Nucleus accumbens (tissue), 56 donors: ENCODE results near the gene YPEL1.
A peak's percentile ranks its signal among the peaks of the same experiment; 100 is the strongest.

Source experiments
- DNase-seq, 56 donors: peaks; one replicate each; lab custom pipeline; 2025; lab: John Stamatoyannopoulos, UW

YPEL1 gene

DNA sequence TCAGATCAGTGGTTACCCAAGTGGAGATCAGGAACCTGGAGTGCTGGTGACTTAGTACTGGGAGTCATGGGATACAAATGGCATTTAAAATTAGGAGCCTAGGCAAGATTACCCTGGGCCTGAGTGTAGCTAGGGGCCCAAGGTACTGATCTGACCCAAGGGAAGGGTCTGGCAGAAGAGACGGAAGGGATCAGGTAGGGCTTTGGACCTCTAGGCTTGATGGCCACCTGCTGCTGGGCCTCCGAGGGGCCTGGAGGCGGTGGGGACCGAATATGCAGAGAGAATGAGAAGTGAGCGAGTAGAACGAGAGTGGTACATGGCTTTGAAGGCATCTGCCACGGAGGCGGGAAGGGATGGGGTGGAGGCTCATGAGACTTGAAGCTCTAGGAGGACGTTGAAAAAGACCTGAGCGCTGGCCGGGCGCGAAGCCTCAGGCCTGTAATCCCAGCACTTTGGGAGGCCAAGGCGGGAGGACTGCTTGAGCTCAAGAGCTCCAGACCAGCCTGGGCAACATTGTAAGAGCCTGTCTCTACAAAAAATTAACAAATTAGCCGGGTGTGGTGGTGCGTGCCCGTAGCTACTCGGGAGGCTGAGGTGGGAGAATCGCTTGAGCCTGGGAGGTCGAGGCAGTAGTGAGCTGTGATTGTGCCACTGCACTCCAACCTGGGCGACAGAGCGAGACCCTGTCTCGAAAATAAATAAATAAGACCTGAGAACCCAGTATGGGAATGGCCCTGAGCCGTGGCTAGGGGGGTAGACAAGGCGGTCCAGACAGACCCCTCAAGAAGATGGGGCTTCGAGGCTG lies 70.3 kb downstream of the YPEL1 start:
- no peak for DNase-seq

DNA sequence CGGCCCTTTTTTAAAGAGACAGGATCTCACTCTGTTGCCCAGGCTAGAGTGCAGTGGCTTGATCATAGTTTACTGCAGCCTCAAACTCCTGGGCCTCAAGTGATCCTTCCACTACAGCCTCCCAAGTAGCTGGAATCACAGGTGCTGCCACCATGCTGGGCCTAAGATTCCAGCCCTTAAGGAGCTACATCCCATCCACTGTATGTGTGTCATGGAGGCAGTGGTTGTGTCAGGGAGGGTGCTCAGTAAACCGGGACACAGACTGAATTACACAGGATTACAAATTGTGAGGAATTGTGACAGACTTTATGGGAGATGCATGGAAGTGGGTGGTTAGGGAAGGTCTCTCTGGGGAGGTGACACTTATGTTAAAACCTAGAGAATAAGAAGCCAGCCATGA lies 71.9 kb downstream of the YPEL1 start:
- DNase-seq: no peak

DNA sequence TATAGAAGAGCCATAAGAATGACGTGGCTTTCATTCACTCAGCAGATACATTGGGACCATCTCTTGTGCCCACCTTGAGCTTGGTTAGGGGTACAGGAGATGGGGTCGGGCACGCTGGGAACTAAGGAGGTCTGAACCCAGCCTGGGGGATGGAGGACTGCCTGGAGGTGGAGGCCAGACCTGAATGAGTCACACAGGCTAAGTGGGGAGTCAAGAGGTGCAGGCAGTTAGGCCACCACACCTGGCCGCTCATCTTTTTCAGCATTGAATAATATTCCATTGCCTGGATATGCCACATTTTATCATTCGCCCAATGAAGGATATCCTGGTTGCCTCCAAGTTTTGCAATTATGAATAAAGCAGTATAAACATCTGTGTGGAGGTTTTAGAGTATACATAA lies 73.6 kb downstream of the YPEL1 start:
- no peak for DNase-seq

DNA sequence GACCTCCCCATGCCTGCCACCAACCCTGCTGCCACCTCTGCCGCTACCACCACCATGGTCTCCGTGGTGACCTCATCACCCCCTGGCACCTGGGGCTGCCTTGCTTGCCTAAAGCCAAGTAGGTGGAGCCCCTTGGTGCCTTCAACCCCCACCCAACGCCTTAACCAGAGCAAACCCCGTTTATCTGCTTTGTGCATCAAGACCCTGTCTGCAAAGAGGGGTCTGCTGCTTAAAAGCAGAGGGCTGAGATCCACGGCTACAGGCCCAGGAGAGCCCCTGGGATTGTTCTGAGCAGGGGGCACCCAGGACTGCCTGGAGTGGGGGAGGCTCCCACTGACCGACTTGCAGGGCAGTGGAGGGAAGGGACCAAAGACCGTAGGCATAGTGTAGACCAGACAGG lies 74.7 kb downstream of the YPEL1 start:
- no peak for DNase-seq

DNA sequence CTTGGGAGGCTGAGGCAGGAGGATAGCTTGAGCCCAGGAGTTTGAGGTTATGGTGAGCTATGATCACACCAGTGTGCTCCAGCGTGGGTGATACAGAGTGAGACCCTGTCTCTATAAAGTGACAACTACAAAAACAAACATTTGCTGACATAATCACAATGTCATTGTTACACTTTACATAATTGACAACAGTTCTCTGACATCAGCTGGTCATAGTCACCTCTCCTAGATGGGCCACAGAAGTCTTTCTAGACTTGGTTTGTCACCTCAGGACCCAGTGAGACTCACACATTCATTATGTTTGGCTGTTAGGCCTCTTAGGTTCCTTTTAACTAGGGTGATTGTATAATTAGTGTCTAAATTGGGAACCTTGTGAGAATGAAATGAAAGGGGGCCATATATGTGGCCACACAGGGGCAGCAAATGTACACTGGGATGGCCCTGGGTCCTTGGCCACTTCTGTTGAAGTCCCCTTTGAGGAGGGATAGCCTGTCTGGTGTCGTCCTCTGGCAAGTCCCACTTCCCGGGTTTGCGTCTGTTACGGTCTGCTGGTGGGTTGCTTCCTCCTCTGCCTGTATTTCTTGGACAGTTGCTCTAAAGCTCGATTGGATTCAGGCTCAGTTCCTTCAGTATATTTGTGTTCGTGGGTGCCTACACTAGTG lies 75.6 kb downstream of the YPEL1 start:
- DNase-seq: no peak

DNA sequence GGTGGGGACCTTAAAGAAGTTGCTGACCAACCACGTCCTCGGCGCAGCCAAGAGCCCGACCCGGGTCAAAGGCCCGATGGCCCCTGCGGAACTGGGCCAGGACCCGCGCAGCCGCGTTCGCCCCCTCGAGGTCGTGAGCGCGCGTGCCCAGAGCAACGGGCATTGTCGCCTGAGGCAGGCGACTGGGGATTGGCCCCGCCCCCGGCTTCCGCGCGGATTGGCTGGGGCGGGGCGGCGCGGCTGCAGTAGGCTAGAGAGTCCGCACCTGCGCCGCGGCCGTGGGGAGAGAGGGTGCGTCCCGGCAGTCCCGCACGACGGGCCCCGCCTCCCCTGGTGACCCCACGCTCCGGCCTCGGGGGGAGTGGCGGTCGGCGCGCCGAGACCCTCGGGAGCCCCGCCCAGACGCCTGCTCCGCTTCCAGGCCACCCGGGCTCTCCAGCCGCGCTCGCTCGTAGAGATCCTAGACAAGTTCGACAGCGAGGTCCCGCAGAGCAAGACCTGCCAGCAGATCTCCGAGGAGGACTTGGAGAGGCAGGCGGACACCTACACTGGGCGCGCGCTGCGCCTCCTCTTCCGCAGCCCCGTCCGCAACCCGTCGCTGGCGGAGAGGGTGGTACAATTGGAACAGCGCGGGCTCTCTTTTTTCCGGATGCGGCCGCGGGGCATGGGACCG lies 78.1 kb downstream of the YPEL1 start:
- DNase-seq: peak in 22 of 56 donors; percentile 3 to 64 (median 11)

DNA sequence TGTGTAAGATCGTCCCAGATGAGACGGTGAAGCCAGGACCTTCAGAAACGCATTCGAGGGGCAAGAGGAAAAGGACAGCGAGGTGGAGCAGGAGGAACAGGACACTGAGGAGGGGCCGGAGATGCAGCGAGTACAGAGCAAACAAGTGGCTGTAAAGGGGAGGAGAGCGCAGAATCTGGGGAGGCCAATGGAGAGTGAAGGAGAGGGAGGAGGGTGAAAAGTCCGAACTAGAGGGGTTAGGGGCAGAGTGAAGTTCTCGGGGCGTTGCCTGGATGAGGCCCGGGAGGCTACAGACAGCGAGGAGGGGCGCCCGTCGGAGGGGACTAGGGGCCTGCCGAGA lies 78.6 kb downstream of the YPEL1 start:
- no peak for DNase-seq

DNA sequence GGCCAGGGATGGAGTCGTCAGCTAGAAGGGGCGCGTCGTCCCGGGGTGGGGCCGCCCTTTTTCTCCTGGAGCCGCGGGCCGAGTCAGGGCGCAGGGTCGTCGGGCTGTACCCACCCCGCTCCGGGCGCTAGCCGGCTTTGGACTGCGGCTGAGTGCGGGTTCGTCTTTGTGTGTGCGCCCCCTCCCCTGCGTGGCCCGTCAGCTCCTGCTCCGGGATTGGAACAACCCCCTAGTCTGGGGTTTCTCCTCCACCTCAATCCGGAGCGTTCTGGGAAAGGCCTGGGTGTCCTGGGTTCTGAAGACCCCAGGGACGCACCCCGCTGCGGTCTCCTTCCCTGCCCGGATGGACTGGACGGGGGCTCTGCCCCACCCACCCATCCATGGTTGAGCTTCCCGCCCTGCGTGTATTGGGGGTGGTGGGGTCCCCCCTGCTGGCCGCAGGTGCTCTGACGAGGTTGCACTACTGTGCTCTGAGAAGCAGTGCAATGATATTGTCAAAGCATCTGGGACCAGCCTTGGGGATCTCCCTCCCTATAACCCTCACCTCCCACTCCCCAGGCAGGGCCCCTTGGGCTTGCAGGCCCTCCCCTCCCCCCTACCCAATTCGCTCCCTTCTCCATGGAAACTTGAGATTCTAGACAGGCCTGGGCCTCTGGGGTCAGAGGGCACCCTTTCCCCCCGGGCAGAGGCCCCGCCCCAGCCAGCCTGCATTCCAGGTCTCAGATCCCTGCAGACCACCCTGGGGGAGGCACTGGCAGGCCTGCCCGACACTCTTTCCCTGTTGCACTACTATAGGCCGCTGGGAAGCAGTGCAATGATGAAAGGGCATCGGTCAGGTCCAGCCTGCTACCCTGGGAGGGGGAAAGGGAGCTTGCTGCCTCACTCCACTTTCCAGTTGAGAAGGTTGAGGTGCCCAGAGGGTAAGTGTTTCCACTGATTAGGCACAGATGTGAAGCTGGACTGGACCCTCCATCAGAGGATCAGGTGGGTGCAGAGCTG lies 82.7 kb downstream of the YPEL1 start:
- DNase-seq: no peak

DNA sequence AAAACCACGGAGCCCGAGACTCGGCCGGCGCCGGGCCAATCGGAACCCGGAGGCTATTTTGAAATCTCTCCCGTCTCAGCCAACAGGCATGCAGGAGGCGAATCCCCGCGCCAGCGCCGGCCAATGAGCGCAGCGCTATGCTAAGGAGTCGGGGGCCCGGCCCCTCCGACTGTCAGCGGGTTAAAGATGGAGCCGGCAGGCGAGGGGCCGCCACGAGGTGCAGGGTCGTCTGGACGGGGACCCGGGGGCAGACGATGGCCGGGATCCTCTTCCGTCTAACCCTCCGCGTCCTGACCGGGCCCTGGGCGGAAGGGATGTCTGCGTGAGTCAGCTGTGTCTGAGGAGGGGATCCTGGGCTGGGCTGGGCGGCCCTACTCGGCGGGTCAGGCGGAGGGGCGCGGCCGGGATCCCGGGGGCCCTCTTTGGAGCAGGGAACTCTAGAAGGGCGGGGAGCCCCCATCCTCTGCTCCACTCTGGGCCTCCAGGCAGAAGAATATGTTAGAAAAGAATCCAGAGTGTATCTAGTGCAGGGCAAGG lies 83.5 kb downstream of the YPEL1 start:
- peak in 53 of 56 donors; percentile 17 to 92 (median 65) for DNase-seq

DNA sequence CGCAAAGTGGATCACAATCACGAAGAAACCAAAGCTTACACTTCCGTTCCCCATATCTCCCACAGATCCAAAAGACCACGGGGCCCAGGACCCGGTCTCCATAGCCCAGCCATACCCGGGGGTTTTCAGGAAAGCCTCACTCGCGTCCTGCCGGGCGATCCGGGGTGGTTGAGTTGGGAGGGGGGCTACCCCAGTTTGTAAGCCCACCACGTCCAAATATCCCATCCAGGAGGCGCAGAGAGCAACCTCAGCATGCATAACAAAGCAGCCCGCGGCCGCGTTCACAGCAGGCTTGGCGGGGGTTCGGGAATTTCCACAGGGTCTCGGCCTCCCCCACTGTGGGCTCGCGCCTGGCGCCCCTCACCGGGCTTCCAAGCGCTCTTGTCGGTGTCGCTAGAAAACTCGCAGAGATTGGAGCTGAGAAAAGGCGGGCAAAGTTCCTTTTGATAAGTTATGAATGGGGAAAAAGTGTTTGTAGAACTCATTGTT lies 84.0 kb downstream of the YPEL1 start:
- peak in 1 of 56 donors; percentile 49 for DNase-seq

DNA sequence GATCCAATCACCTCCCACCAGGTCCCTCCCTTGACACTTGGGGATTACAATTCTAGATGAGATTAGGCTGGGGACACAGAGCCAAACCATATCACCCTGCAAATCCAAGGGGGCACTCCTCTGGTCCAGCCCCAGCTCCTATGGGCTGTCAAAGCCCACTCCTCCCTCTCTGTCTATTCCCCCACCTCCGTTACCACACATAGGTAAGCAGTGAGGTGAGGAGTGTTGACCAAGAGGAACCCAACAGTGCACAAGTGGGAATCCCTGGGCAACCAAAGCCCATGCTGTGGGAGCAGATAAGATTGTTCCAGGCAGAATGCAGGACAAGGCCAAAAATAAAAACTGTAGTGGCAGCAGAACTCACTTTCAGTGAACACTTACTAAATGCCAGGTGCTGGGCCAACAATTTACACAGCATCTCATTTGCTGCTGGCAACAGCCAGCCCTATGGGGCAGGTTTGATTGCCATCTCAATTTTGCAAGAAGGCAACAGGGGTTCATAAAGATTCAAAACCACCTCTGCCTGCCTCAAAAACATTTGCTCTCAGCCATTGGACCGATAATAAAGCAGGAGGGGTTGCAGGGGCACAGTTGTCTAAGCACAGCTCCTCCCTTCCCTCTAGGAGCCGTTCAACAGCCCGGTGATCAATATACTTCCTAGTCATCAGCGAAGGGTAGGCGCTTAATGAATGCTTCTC lies 84.6 kb downstream of the YPEL1 start:
- DNase-seq: no peak

DNA sequence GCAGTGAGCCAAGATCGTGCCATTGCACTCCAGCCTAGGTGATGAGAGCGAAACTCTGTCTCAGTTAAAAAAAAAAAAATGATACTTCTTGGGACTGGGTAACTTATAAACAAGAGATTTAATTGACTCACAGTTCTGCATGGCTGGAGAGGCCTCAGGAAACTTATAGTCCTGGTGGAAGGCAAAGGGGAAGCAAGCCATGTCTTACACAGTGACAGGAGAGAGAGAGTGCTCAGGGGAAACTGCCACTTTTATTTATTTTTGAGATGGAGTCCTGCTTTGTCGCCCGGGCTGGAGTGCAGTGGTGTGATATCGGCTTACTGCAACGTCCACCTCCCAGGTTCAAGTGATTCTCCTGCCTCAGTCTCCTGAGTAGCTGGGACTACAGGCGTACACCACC lies 85.3 kb downstream of the YPEL1 start:
- no peak for DNase-seq
